Measurements from ENCODE around the gene BABAM2.
A peak's percentile ranks its signal among the peaks of the same experiment; 100 is the strongest.

The BABAM2 gene

GRCh38 chr2:28269019-28269784, 378.7 kb downstream of the BABAM2 start:
- DNase-seq: no peak

- DNase-seq: no peak
Measured at GRCh38 chr2:28270456-28271152, 380.1 kb downstream of the BABAM2 start.

GRCh38 chr2:28271231-28271918, 380.8 kb downstream of the BABAM2 start:
- DNase-seq: no peak

GRCh38 chr2:28271919-28272250, 381.4 kb downstream of the BABAM2 start:
- no peak for DNase-seq

- no peak for DNase-seq
Measured at GRCh38 chr2:28273751-28274150, 383.2 kb downstream of the BABAM2 start.

GRCh38 chr2:28274911-28275685, 384.6 kb downstream of the BABAM2 start:
- no peak for DNase-seq

GRCh38 chr2:28276076-28276618, 385.6 kb downstream of the BABAM2 start:
- peak in 1 of 2 donors; percentile 97 for DNase-seq

GRCh38 chr2:28276807-28277206, 386.3 kb downstream of the BABAM2 start:
- no peak for DNase-seq

- DNase-seq: no peak
Measured at GRCh38 chr2:28277466-28277865, 386.9 kb downstream of the BABAM2 start.

- no peak for DNase-seq
Measured at GRCh38 chr2:28279371-28279770, 388.8 kb downstream of the BABAM2 start.

GRCh38 chr2:28280619-28281018, 390.1 kb downstream of the BABAM2 start:
- DNase-seq: no peak

- no peak for DNase-seq
Measured at GRCh38 chr2:28281739-28282138, 391.2 kb downstream of the BABAM2 start.

GRCh38 chr2:28282248-28282647, 391.7 kb downstream of the BABAM2 start:
- no peak for DNase-seq

- no peak for DNase-seq
Measured at GRCh38 chr2:28282861-28283646, 392.5 kb downstream of the BABAM2 start.

GRCh38 chr2:28283861-28284260, 393.3 kb downstream of the BABAM2 start:
- DNase-seq: no peak

GRCh38 chr2:28286678-28287077, 396.1 kb downstream of the BABAM2 start:
- no peak for DNase-seq

- no peak for DNase-seq
Measured at GRCh38 chr2:28287256-28287915, 396.9 kb downstream of the BABAM2 start.

- DNase-seq: no peak
Measured at GRCh38 chr2:28288620-28289019, 398.1 kb downstream of the BABAM2 start.

GRCh38 chr2:28291811-28292440, 401.4 kb downstream of the BABAM2 start:
- no peak for DNase-seq

- no peak for DNase-seq
Measured at GRCh38 chr2:28292491-28292890, 402.0 kb downstream of the BABAM2 start.

GRCh38 chr2:28293416-28293815, 402.9 kb downstream of the BABAM2 start:
- DNase-seq: no peak

Measured in bone marrow (tissue), 2 donors.